GM10266 (cell line): Measurements from ENCODE around the gene SCN3B.

Experiments
- DNase-seq: peaks from one replicate; pipeline ENCODE4 v3.0.0; 2012; ENCODE audit errors: extremely low spot score
- CTCF ChIP-seq: IDR thresholded peaks from 2 replicates; pipeline ENCODE4 v1.5.1; 2012; ENCODE audit warnings: mild to moderate bottlenecking, low read depth; ENCODE audit not compliant: control insufficient read depth, insufficient read depth; ENCODE audit errors: missing control alignments

SCN3B gene

GRCh38 chr11:123642435-123642834, 12.0 kb downstream of the SCN3B start:
- no peak for DNase-seq
- TF ChIP-seq CTCF = no peak

GRCh38 chr11:123641495-123641840, 13.0 kb downstream of the SCN3B start:
- no peak for TF ChIP-seq CTCF

GRCh38 chr11:123640677-123641494, 13.5 kb downstream of the SCN3B start:
- peak; percentile 67 for TF ChIP-seq CTCF
- peak; percentile 75 for DNase-seq

More at GRCh38 chr11:123641495-123641840, 13.0 kb downstream of the SCN3B start:
- no peak for DNase-seq

DNA sequence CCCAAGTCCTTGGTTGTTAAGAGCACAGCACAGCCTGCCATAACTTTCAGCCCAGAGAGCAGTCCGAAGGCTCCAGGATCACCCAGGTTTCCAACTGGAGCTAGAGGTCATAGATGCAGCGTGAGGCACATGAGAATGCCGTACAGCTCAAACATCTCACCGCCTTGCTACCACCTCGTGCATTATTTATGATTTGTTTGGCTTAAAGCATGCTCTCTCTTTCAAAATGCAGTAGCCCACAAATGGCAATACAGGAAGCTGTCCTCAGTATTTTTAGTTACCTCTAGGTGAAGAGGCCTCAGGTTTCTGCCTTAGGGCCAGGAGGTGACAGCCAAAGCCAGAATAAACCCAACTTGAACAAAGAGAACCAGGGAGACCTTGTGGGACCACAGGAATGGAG, 14.4 kb downstream of the SCN3B start:
- no peak for DNase-seq
- no peak for TF ChIP-seq CTCF

GRCh38 chr11:123630126-123630608, 24.3 kb downstream of the SCN3B start:
- TF ChIP-seq CTCF = no peak
- no peak for DNase-seq

DNA sequence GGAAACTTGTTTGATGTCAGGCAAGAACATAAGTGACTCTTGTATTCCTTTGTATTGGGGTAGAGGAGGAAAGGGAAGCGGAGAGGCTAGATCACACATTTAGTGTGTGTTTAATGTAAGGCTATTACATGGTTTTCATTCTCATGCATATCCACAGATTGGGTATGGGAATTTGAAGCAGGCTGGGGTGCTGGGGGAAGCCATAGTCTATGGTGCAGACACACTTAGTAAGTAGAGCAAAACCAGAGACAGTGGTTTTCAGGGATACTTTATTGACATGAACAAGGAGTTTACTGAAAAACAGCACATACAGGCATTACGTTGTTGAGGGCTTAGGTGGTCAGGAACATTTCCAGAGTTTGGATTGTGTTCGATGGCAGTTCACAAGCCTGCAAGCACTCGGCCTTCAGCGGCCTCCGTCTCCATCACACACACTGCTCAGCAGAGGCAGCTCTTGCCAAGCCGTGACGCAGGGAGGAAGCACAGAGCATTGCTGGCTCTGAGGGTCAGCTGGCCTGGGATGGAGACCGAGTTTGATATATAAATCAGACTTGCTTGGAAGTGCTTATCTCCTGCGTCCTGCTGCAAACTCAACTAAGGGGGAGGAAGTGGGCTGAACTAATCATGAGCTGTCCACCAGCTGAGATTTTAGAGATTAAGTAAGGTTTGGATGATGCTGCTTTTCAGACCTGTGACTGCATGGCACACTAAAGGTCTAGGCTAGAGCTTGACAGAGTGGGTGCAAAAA, 25.3 kb downstream of the SCN3B start:
- no peak for DNase-seq
- TF ChIP-seq CTCF = no peak

DNA sequence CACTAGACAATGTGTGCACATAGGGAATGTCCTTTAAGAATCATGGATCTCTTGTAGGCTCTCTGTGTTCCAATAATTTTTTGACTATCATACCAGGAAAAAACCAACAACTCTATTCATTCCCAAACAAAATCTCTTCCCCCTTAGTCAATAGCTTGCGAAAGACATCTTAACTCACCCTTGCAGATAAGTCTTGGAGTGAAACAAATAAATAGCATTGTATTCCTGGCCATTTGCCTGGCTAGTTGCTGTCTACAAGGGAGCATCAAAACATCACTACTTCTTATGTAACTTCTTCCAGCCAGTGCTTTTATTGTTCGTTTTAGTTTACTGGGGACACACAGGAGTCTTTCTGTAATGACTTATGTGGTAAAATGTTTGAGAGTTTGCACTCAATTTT, 29.4 kb downstream of the SCN3B start:
- no peak for TF ChIP-seq CTCF
- DNase-seq = no peak
